Right lobe of liver (tissue), 4 donors: ENCODE data around the gene SMPD3.

Experiments used
- CTCF ChIP-seq, 4 donors: fragments of 200-600 bp in 3 of 4; fragments of 450-650 bp in 1 of 4; IDR thresholded peaks; one replicate each; pipeline versions ENCODE4 v1.5.1 to v1.8.0; 2016 to 2022; ENCODE audit warnings: antibody characterized with exemption in 4 of 4, mild to moderate bottlenecking in 2 of 4
- POLR2A ChIP-seq: fragments of 450-650 bp; IDR thresholded peaks from one replicate; pipeline ENCODE4 v1.6.1; 2017; ENCODE audit warnings: antibody characterized with exemption, mild to moderate bottlenecking
- donor health status: DM: no; HTN: no; CAD: no.
- donor health status: DM: no; HTN: no; CAD: no.
- donor health status: DM: no; HTN: yes; CAD: no.

GRCh38 chr16:68349838-68350410 lies 98.4 kb downstream of the SMPD3 start:
- TF ChIP-seq CTCF (IDR thresholded peaks at IDR 0.05) (no peak), POLR2A (no peak)
